ENCODE measurements around the gene RSPH1. TPM values are rescaled to one million over a fixed set of nuclear protein-coding genes. Genes with fewer than 3 reads are reported as not detected.

Gene RSPH1
- total RNA-seq, 4 donors from 2014 or later: 0.50 to 0.78 (median 0.57) TPM; not detected in 1

- 82% methylated on average over 8 of the region's 8 CpGs for WGBS
- H3K9me3 ChIP-seq: no peaks in the 10 kb centered on the region
- TF ChIP-seq POLR2AphosphoS5 (IDR thresholded peaks at IDR 0.05) (no peak), POLR2A (IDR thresholded peaks at IDR 0.05; ENCODE audit: low read depth) (no peak), EP300 (IDR thresholded peaks at IDR 0.05) (no peak)
- TF ChIP-seq, protein P1, sequence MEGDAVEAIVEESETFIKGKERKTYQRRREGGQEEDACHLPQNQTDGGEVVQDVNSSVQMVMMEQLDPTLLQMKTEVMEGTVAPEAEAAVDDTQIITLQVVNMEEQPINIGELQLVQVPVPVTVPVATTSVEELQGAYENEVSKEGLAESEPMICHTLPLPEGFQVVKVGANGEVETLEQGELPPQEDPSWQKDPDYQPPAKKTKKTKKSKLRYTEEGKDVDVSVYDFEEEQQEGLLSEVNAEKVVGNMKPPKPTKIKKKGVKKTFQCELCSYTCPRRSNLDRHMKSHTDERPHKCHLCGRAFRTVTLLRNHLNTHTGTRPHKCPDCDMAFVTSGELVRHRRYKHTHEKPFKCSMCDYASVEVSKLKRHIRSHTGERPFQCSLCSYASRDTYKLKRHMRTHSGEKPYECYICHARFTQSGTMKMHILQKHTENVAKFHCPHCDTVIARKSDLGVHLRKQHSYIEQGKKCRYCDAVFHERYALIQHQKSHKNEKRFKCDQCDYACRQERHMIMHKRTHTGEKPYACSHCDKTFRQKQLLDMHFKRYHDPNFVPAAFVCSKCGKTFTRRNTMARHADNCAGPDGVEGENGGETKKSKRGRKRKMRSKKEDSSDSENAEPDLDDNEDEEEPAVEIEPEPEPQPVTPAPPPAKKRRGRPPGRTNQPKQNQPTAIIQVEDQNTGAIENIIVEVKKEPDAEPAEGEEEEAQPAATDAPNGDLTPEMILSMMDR (IDR thresholded peaks at IDR 0.05): no peak
Measured at GRCh38 chr21:42456457-42456856, 39.6 kb downstream of the RSPH1 start.

DNA sequence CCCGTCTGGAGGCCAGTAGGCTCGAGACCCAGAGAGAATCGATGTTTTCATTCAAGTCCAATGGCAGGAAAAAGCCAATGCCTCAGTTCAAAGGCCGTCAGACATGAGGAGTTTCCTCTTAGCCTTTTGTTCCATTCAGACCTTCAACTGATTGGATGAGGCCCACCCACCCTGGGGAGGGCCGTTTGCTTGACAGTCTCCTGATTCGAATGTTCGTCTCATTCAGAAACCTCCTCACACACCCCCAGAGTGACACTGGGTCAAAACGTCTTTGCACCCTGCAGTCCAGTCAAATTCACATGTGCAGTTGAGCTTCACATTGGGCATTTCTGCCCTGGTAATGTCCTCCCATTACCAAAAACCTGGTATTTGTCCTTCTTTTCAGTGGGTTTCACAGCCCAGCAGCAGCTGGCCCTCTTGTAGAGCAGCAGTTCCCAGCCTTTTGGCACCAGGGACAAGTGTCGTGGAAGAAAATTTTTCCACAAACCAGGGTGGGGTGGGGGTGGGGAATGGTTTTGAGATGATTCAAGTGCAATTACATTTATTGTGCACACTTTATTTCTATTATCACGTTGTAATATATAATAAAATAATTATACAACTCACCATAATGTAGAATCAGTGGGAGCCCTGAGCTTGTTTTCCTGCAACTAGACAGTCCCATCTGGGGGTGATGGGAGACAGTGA, 40.1 kb downstream of the RSPH1 start:
- Histone ChIP-seq H3K4me3 (no peak overlapping the region), H3K36me3 (no peaks in the 10 kb centered on the region), H3K27me3 (peaks cover 0 to 31% (median 0%) of the 10 kb centered on the region in 4 donors), H3K27ac (replicated peaks in 1 of 4) (no peak overlapping the region), H3K4me1 (peaks cover 0 to 6% (median 0%) of the 10 kb centered on the region in 4 donors), H3K9me3 (no peaks in the 10 kb centered on the region)
- TF ChIP-seq EP300 (IDR thresholded peaks at IDR 0.05): no peak
- TF ChIP-seq POLR2A (IDR thresholded peaks at IDR 0.05; ENCODE audit: low read depth): no peak
- TF ChIP-seq, protein P1 (IDR thresholded peaks at IDR 0.05): no peak
- TF ChIP-seq POLR2AphosphoS5 (IDR thresholded peaks at IDR 0.05): no peak
- intact Hi-C loops (cut with DNase I): no loop called here
- no peak for DNase-seq (ENCODE audit: extremely low spot score)
- 85% methylated on average over 6 of the region's 10 CpGs for WGBS

More at GRCh38 chr21:42456457-42456856, 39.6 kb downstream of the RSPH1 start:
- no peaks in the 10 kb centered on the region for H3K36me3 ChIP-seq
- H3K27me3 ChIP-seq: peaks cover 0 to 31% (median 0%) of the 10 kb centered on the region in 4 donors
- intact Hi-C loops (cut with DNase I): no loop called here
- no peak overlapping the region for H3K4me3 ChIP-seq
- peaks cover 0 to 6% (median 0%) of the 10 kb centered on the region in 4 donors for H3K4me1 ChIP-seq
- DNase-seq (ENCODE audit: extremely low spot score): no peak
- H3K27ac ChIP-seq (replicated peaks in 1 of 4): no peak overlapping the region

DNA sequence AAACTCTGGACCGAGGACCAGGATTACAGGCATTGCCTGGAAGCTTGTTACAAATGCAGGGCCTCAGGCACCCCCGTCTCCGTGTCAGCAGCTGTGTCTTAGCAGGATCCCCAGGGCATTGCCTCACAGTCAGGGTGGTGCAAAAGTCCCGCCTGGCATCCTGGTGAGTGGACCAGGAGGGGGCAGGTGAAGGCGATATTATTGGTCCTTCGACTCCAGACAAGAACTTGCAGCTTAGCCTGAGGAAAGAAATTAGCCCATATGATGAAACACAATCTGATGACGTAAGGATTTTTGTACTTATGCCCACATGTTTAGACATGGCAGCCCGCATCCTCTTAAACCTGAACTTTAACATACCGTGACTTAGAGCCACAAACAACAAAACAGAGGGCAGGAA, 40.8 kb downstream of the RSPH1 start:
- DNase-seq (ENCODE audit: extremely low spot score): no peak
- intact Hi-C loops (cut with DNase I): no loop called here
- WGBS: 83% methylated on average over 9 of the region's 9 CpGs
- no peak overlapping the region for H3K4me3 ChIP-seq
- no peak overlapping the region for H3K27ac ChIP-seq (replicated peaks in 1 of 4)
- TF ChIP-seq POLR2AphosphoS5 (IDR thresholded peaks at IDR 0.05) (no peak), POLR2A (IDR thresholded peaks at IDR 0.05; ENCODE audit: low read depth) (no peak), EP300 (IDR thresholded peaks at IDR 0.05) (no peak)
- TF ChIP-seq, protein P1 (IDR thresholded peaks at IDR 0.05): no peak
- H3K27me3 ChIP-seq: peaks cover 0 to 31% (median 0%) of the 10 kb centered on the region in 4 donors
- no peaks in the 10 kb centered on the region for H3K36me3 ChIP-seq
- H3K9me3 ChIP-seq: no peaks in the 10 kb centered on the region
- H3K4me1 ChIP-seq: peaks cover 0 to 6% (median 0%) of the 10 kb centered on the region in 4 donors

- peaks cover 0 to 31% (median 0%) of the 10 kb centered on the region in 4 donors for H3K27me3 ChIP-seq
- DNase-seq (ENCODE audit: extremely low spot score): no peak
- intact Hi-C loops (cut with DNase I): no loop called here
- H3K4me3 ChIP-seq: no peak overlapping the region
- no peaks in the 10 kb centered on the region for H3K36me3 ChIP-seq
- H3K4me1 ChIP-seq: peaks cover 0 to 6% (median 0%) of the 10 kb centered on the region in 4 donors
- H3K9me3 ChIP-seq: no peaks in the 10 kb centered on the region
- WGBS: 56% methylated on average over 9 of the region's 9 CpGs
- no peak for TF ChIP-seq POLR2AphosphoS5 (IDR thresholded peaks at IDR 0.05)
- TF ChIP-seq, protein P1 (IDR thresholded peaks at IDR 0.05): no peak
- TF ChIP-seq POLR2A (IDR thresholded peaks at IDR 0.05; ENCODE audit: low read depth): no peak
- no peak for TF ChIP-seq EP300 (IDR thresholded peaks at IDR 0.05)
- no peak overlapping the region for H3K27ac ChIP-seq (replicated peaks in 1 of 4)
Measured at GRCh38 chr21:42454786-42455185, 41.2 kb downstream of the RSPH1 start.
